Karpas-422 (cell line): Measurements from ENCODE around the gene C14orf39. TPM values are rescaled to one million over a fixed set of nuclear protein-coding genes. Genes with fewer than 3 reads are reported as not detected.

Source experiments
- DNase-seq: peaks from one replicate; pipeline ENCODE4 v3.0.0-alpha.2; 2015
- H2AFZ ChIP-seq: fragments of 200-600 bp; sonication (generic); 2 replicates; pipeline ENCODE4 v1.6.1; 2014; ENCODE audit warnings: antibody characterized with exemption, low read length, mixed read lengths
- H3K27ac ChIP-seq: fragments of 200-600 bp; sonication (generic); 2 replicates; pipeline ENCODE4 v1.5.1; 2014; ENCODE audit warnings: mild to moderate bottlenecking, low read length, moderate library complexity
- H3K27me3 ChIP-seq: fragments of 200-600 bp; sonication (generic); 2 replicates; pipeline ENCODE4 v1.6.1; 2014; ENCODE audit warnings: low read length, mixed read lengths
- H3K36me3 ChIP-seq: fragments of 200-600 bp; sonication (generic); 2 replicates; pipeline ENCODE4 v1.6.1; 2014; ENCODE audit warnings: low read length, mixed read lengths; ENCODE audit not compliant: insufficient read depth
- H3K4me1 ChIP-seq: fragments of 200-600 bp; sonication (generic); 2 replicates; pipeline ENCODE4 v1.6.1; 2014; ENCODE audit warnings: mild to moderate bottlenecking, low read length, mixed read lengths
- H3K4me2 ChIP-seq: fragments of 200-600 bp; sonication (generic); 2 replicates; pipeline ENCODE4 v1.6.1; 2014; ENCODE audit warnings: low read length, low read depth, mild to moderate bottlenecking; ENCODE audit not compliant: poor library complexity, severe bottlenecking
- H3K4me3 ChIP-seq: fragments of 200-600 bp; sonication (generic); 2 replicates; pipeline ENCODE4 v1.5.1; 2014; ENCODE audit warnings: mild to moderate bottlenecking, antibody characterized with exemption, low read length, mixed read lengths
- H3K79me2 ChIP-seq: fragments of 200-600 bp; sonication (generic); 2 replicates; pipeline ENCODE4 v1.6.1; 2014; ENCODE audit warnings: mild to moderate bottlenecking, low read length, mixed read lengths
- H3K9ac ChIP-seq: fragments of 200-600 bp; sonication (generic); 2 replicates; pipeline ENCODE4 v1.6.0; 2014; ENCODE audit warnings: low read length
- H3K9me2 ChIP-seq: fragments of 200-600 bp; sonication (generic), shearing (Covaris generic); replicated peaks from 2 replicates; pipeline ENCODE4 v1.6.0; 2014; ENCODE audit warnings: mild to moderate bottlenecking, low read length, moderate library complexity; ENCODE audit not compliant: insufficient read depth
- H3K9me3 ChIP-seq: fragments of 300-700, 200-600 bp; sonication (generic); 2 replicates; pipeline ENCODE4 v1.6.1; 2014; ENCODE audit warnings: low read length, mixed read lengths
- H4K20me1 ChIP-seq: fragments of 200-600 bp; sonication (generic); 2 replicates; pipeline ENCODE4 v1.6.1; 2014; ENCODE audit warnings: mild to moderate bottlenecking, antibody characterized with exemption, low read length, low read depth; ENCODE audit not compliant: insufficient read depth
- total RNA-seq: library from RNA; depleted of rRNA; stranded (reverse); fragments of >200 nt; shearing (Covaris generic); gene quantifications from 2 replicates; pipeline ENCODE4 v1.2.3, GENCODE V29; 2014; ENCODE audit warnings: low replicate concordance

The C14orf39 gene
- total RNA-seq, 1 experiment from 2014 or later = not detected

DNA sequence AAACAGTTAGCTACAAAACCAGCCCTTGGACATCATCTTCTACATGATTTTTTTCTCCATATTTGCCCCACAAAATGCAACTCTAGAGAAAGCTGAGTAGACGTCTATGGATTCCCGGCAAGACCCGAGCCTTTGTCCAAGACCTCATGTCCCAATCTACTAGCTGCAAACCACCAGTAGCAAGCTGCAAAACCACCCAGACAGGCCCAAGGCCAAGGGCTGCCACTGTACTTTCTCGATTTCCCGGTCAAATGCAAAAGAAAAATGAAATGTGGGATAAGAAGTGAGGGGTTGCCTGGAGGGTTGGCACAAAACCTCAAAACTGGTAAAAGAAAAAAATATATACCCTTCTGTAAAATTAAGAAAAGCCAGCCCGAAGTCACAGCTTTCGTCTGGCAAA lies 20.1 kb upstream of the C14orf39 start:
- Histone ChIP-seq H3K9me3 (no peaks in the 10 kb centered on the region), H3K4me1 (no peaks in the 10 kb centered on the region), H3K4me3 (no peak overlapping the region), H3K79me2 (no peaks in the 10 kb centered on the region), H3K27ac (no peak overlapping the region), H3K27me3 (no peaks in the 10 kb centered on the region), H3K9ac (no peak overlapping the region), H3K36me3 (no peaks in the 10 kb centered on the region), H2AFZ (no peak overlapping the region), H3K9me2 (no peaks in the 10 kb centered on the region), H4K20me1 (no peaks in the 10 kb centered on the region), H3K4me2 (no peak overlapping the region)
- no peak for DNase-seq

GRCh38 chr14:60505448-60505847 lies 19.6 kb upstream of the C14orf39 start:
- DNase-seq = no peak
- Histone ChIP-seq H3K79me2 (no peaks in the 10 kb centered on the region), H3K4me3 (no peak overlapping the region), H3K27me3 (no peaks in the 10 kb centered on the region), H3K9ac (no peak overlapping the region), H3K36me3 (no peaks in the 10 kb centered on the region), H3K4me1 (no peaks in the 10 kb centered on the region), H4K20me1 (no peaks in the 10 kb centered on the region), H3K9me3 (no peaks in the 10 kb centered on the region), H3K9me2 (no peaks in the 10 kb centered on the region), H3K27ac (no peak overlapping the region), H3K4me2 (no peak overlapping the region), H2AFZ (no peak overlapping the region)

- Histone ChIP-seq H3K9me3 (no peaks in the 10 kb centered on the region), H3K4me2 (no peak overlapping the region), H4K20me1 (no peaks in the 10 kb centered on the region), H3K4me1 (no peaks in the 10 kb centered on the region), H2AFZ (no peak overlapping the region), H3K9me2 (no peaks in the 10 kb centered on the region), H3K9ac (no peak overlapping the region), H3K27ac (no peak overlapping the region), H3K36me3 (no peaks in the 10 kb centered on the region), H3K27me3 (no peaks in the 10 kb centered on the region), H3K4me3 (no peak overlapping the region), H3K79me2 (no peaks in the 10 kb centered on the region)
- no peak for DNase-seq
These were observed 16.7 kb upstream of the C14orf39 start for GRCh38 chr14:60502541-60502940.

- no peak overlapping the region for H3K4me2 ChIP-seq
- no peaks in the 10 kb centered on the region for H3K36me3 ChIP-seq
- H3K9me3 ChIP-seq = no peaks in the 10 kb centered on the region
- no peak overlapping the region for H3K27ac ChIP-seq
- no peaks in the 10 kb centered on the region for H3K79me2 ChIP-seq
- no peak overlapping the region for H3K9ac ChIP-seq
- DNase-seq = no peak
- no peaks in the 10 kb centered on the region for H3K9me2 ChIP-seq
- no peak overlapping the region for H2AFZ ChIP-seq
- H3K4me1 ChIP-seq = no peaks in the 10 kb centered on the region
- H3K4me3 ChIP-seq = no peak overlapping the region
- H4K20me1 ChIP-seq = no peaks in the 10 kb centered on the region
- no peaks in the 10 kb centered on the region for H3K27me3 ChIP-seq
These were observed 10.1 kb upstream of the C14orf39 start for GRCh38 chr14:60495946-60496345.

DNA sequence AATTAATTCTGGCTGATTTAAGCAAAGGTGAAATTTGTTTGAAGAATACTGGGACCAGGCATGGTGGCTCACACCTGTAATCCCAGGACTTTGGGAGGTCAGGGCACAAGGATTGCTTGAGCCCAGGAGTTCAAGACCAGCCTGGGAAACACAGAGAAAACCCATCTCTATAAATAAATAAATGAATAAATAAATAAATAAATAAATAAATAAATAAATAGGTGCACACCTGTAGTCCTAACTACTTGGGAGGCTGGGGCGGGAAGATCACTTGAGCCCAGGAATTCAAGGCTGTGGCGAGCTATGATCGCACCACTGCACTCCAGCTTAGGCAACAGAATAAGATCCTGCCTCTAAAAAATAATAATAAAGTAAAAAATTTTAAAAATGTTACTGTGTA lies 4.4 kb upstream of the C14orf39 start:
- DNase-seq = no peak
- no peak overlapping the region for H3K4me3 ChIP-seq
- H3K36me3 ChIP-seq = no peaks in the 10 kb centered on the region
- H2AFZ ChIP-seq = no peak overlapping the region
- H3K79me2 ChIP-seq = no peaks in the 10 kb centered on the region
- H4K20me1 ChIP-seq = no peaks in the 10 kb centered on the region
- no peak overlapping the region for H3K4me2 ChIP-seq
- H3K9ac ChIP-seq = no peak overlapping the region
- H3K9me2 ChIP-seq = no peaks in the 10 kb centered on the region
- no peaks in the 10 kb centered on the region for H3K4me1 ChIP-seq
- no peaks in the 10 kb centered on the region for H3K9me3 ChIP-seq
- H3K27me3 ChIP-seq = no peaks in the 10 kb centered on the region
- no peak overlapping the region for H3K27ac ChIP-seq

DNA sequence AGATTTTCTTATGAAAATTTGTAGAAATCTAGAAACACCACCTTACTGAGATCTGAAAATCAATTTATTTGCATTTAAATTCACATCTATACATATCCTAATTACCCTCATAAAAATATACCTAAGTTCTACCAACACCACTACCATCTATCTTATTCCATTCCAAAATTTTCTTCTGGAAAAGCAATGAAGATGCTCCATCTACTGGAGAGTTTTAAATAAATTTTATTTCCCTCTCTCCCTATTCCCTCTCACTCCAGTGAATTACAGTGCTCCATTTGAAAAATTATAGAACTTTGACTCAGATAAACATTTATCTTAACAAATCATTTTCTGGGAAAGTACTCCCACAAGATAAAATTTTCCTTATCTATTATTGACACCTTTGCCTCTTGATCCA lies 2.3 kb upstream of the C14orf39 start:
- no peak overlapping the region for H3K9ac ChIP-seq
- H3K4me2 ChIP-seq = no peak overlapping the region
- no peak overlapping the region for H3K4me3 ChIP-seq
- H4K20me1 ChIP-seq = no peaks in the 10 kb centered on the region
- no peaks in the 10 kb centered on the region for H3K79me2 ChIP-seq
- H3K27ac ChIP-seq = no peak overlapping the region
- H3K4me1 ChIP-seq = no peaks in the 10 kb centered on the region
- no peaks in the 10 kb centered on the region for H3K9me3 ChIP-seq
- DNase-seq = no peak
- no peaks in the 10 kb centered on the region for H3K9me2 ChIP-seq
- H3K36me3 ChIP-seq = no peaks in the 10 kb centered on the region
- no peak overlapping the region for H2AFZ ChIP-seq
- no peaks in the 10 kb centered on the region for H3K27me3 ChIP-seq

DNA sequence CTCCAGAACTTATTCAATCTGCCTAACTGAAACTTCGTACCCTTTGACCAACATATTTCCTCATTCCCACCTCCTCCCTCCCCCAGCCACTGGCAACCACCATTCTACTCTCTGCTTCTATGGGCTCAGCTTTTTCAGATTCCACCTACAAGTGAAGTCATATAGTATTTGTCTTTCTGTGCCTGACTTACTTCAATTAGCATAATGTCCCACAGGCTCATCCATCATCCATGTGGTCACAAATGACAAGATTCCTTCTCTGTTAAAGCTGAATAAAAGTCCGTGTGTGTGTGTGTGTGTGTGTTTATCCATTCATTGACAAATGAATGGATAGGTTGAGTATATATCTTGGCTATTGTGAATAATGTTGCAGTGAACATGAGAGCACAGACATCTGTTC lies 1.3 kb upstream of the C14orf39 start:
- H3K4me2 ChIP-seq = no peak overlapping the region
- no peaks in the 10 kb centered on the region for H3K9me3 ChIP-seq
- no peak overlapping the region for H3K27ac ChIP-seq
- H3K9me2 ChIP-seq = no peaks in the 10 kb centered on the region
- H3K79me2 ChIP-seq = no peaks in the 10 kb centered on the region
- H3K27me3 ChIP-seq = no peaks in the 10 kb centered on the region
- no peak overlapping the region for H2AFZ ChIP-seq
- no peak overlapping the region for H3K4me3 ChIP-seq
- H4K20me1 ChIP-seq = no peaks in the 10 kb centered on the region
- DNase-seq = no peak
- no peaks in the 10 kb centered on the region for H3K4me1 ChIP-seq
- H3K36me3 ChIP-seq = no peaks in the 10 kb centered on the region
- H3K9ac ChIP-seq = no peak overlapping the region

DNA sequence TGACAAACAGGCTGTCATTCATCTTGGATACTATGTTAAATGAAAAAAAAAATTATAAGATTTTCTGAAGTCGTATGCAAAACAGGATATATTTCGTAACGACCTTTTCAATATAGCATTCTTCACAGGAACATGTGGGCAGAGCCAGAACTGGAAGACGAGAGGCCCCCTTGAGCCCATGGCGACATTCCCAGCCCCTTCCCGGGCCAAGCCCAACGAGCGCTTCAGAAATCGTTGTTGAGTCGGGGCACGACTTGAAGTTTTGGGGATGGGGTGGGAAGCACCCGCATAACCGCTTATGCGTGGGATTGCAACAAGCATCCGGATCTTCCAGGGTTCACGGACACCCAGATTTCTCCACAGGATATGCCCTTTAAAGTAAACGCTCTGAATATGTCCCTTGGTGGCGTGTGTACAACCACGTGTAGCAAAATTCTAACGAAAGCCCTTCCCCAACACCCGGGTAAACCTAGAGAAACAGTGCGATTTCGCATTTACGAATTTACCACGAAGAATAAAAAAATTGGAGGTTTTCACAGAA lies 736 bp downstream of the C14orf39 start:
- no peaks in the 10 kb centered on the region for H3K79me2 ChIP-seq
- no peak for DNase-seq
- no peak overlapping the region for H3K27ac ChIP-seq
- H3K27me3 ChIP-seq = no peaks in the 10 kb centered on the region
- no peak overlapping the region for H3K4me2 ChIP-seq
- no peaks in the 10 kb centered on the region for H3K9me3 ChIP-seq
- H2AFZ ChIP-seq = no peak overlapping the region
- H3K4me1 ChIP-seq = no peaks in the 10 kb centered on the region
- H3K36me3 ChIP-seq = no peaks in the 10 kb centered on the region
- no peak overlapping the region for H3K4me3 ChIP-seq
- H4K20me1 ChIP-seq = no peaks in the 10 kb centered on the region
- H3K9me2 ChIP-seq = no peaks in the 10 kb centered on the region
- no peak overlapping the region for H3K9ac ChIP-seq

- Histone ChIP-seq H3K4me2 (no peak overlapping the region), H3K9ac (no peak overlapping the region), H3K4me3 (no peak overlapping the region), H3K9me3 (no peaks in the 10 kb centered on the region), H2AFZ (no peak overlapping the region), H3K27ac (no peak overlapping the region), H4K20me1 (no peaks in the 10 kb centered on the region), H3K79me2 (no peaks in the 10 kb centered on the region), H3K36me3 (no peaks in the 10 kb centered on the region), H3K9me2 (no peaks in the 10 kb centered on the region), H3K27me3 (no peaks in the 10 kb centered on the region), H3K4me1 (no peaks in the 10 kb centered on the region)
- DNase-seq = no peak
These were observed 3.1 kb downstream of the C14orf39 start for GRCh38 chr14:60482743-60483142.
